Stomach smooth muscle (tissue), 2 donors: Measurements from ENCODE around the gene CPNE8.
"Not testable (repeated sequence)": the region's sequence is repeated elsewhere in the genome, so short reads cannot be mapped to it uniquely, and the experiment has no call there.

ENCODE experiments used
- H3K27ac ChIP-seq: one replicate; pipeline ENCODE4 v1.7.0; 2013; ENCODE audit warnings: mild to moderate bottlenecking, low read length, inconsistent platforms
- H3K27me3 ChIP-seq, 2 donors: one replicate each; pipeline ENCODE4 v1.7.0; 2013; ENCODE audit warnings: low read length in 2 of 2; ENCODE audit not compliant: insufficient read depth in 2 of 2, control insufficient read depth in 1 of 2
- H3K36me3 ChIP-seq, 2 donors: one replicate each; pipeline ENCODE4 v1.7.0; 2013; ENCODE audit warnings: low read length in 2 of 2; ENCODE audit not compliant: control insufficient read depth in 2 of 2, insufficient read depth in 2 of 2
- H3K4me1 ChIP-seq: one replicate; pipeline ENCODE4 v1.7.0; 2013; ENCODE audit warnings: low read length; ENCODE audit not compliant: control insufficient read depth, insufficient read depth
- H3K4me3 ChIP-seq, 2 donors: one replicate each; pipeline ENCODE4 v1.7.0; 2013; ENCODE audit warnings: low read length in 2 of 2
- H3K9ac ChIP-seq, 2 donors: one replicate each; pipeline ENCODE4 v1.7.0; 2013; ENCODE audit warnings: low read length in 2 of 2, mild to moderate bottlenecking in 1 of 2
- H3K9me3 ChIP-seq, 2 donors: one replicate each; pipeline ENCODE4 v1.7.0; 2013; ENCODE audit warnings: low read length in 2 of 2; ENCODE audit not compliant: control insufficient read depth in 2 of 2
- donor health status: healthy.
- donor health status: Pancreatic carcinoma.

The CPNE8 gene

GRCh38 chr12:38775457-38775856 lies 129.9 kb downstream of the CPNE8 start:
- Histone ChIP-seq H3K36me3 (peaks cover 0 to 3% of the 10 kb centered on the region in 2 donors), H3K9ac (no peak overlapping the region), H3K4me3 (no peak overlapping the region), H3K27ac (no peak overlapping the region), H3K27me3 (no peaks in the 10 kb centered on the region), H3K4me1 (no peaks in the 10 kb centered on the region), H3K9me3 (no peaks in the 10 kb centered on the region)

GRCh38 chr12:38772437-38772836 lies 133.0 kb downstream of the CPNE8 start:
- H3K27ac ChIP-seq, result no peak overlapping the region
- no peaks in the 10 kb centered on the region for H3K4me1 ChIP-seq
- H3K4me3 ChIP-seq, result no peak overlapping the region
- peaks cover 0 to 3% of the 10 kb centered on the region in 2 donors for H3K36me3 ChIP-seq
- H3K9me3 ChIP-seq, result no peaks in the 10 kb centered on the region
- H3K9ac ChIP-seq, result no peak overlapping the region
- no peaks in the 10 kb centered on the region for H3K27me3 ChIP-seq

- H3K36me3 ChIP-seq, result peaks cover 0 to 3% of the 10 kb centered on the region in 2 donors
- H3K27me3 ChIP-seq, result no peaks in the 10 kb centered on the region
- no peaks in the 10 kb centered on the region for H3K9me3 ChIP-seq
- H3K4me3 ChIP-seq, result peak overlapping the region in 1 of 2 donors; percentile 3
- no peaks in the 10 kb centered on the region for H3K4me1 ChIP-seq
- H3K27ac ChIP-seq, result no peak overlapping the region
- H3K9ac ChIP-seq, result no peak overlapping the region
These were observed 133.5 kb downstream of the CPNE8 start for GRCh38 chr12:38771871-38772270.

- Histone ChIP-seq H3K4me3 (no peak overlapping the region), H3K9me3 (no peaks in the 10 kb centered on the region), H3K9ac (no peak overlapping the region), H3K27ac (no peak overlapping the region), H3K4me1 (no peaks in the 10 kb centered on the region), H3K27me3 (no peaks in the 10 kb centered on the region), H3K36me3 (peaks cover 0 to 3% of the 10 kb centered on the region in 2 donors)
These were observed 143.6 kb downstream of the CPNE8 start for GRCh38 chr12:38761636-38762342.

GRCh38 chr12:38761111-38761510 lies 144.3 kb downstream of the CPNE8 start:
- Histone ChIP-seq H3K9ac (no peak overlapping the region), H3K36me3 (peaks cover 0 to 3% of the 10 kb centered on the region in 2 donors), H3K9me3 (no peaks in the 10 kb centered on the region), H3K4me1 (no peaks in the 10 kb centered on the region), H3K27me3 (no peaks in the 10 kb centered on the region), H3K4me3 (no peak overlapping the region), H3K27ac (no peak overlapping the region)

- H3K4me1 ChIP-seq, result no peaks in the 10 kb centered on the region
These were observed 145.8 kb downstream of the CPNE8 start for GRCh38 chr12:38759621-38760020.

GRCh38 chr12:38746744-38747143 lies 158.6 kb downstream of the CPNE8 start:
- Histone ChIP-seq H3K27ac (no peak overlapping the region), H3K4me1 (no peaks in the 10 kb centered on the region), H3K9me3 (no peaks in the 10 kb centered on the region), H3K4me3 (no peak overlapping the region), H3K27me3 (no peaks in the 10 kb centered on the region), H3K9ac (no peak overlapping the region), H3K36me3 (no peaks in the 10 kb centered on the region)

More at GRCh38 chr12:38759621-38760020, 145.8 kb downstream of the CPNE8 start:
- peaks cover 0 to 3% of the 10 kb centered on the region in 2 donors for H3K36me3 ChIP-seq
- H3K4me3 ChIP-seq, result no peak overlapping the region
- H3K27ac ChIP-seq, result no peak overlapping the region
- H3K9ac ChIP-seq, result no peak overlapping the region
- no peaks in the 10 kb centered on the region for H3K9me3 ChIP-seq
- H3K27me3 ChIP-seq, result no peaks in the 10 kb centered on the region

GRCh38 chr12:38745601-38746000 lies 159.8 kb downstream of the CPNE8 start:
- H3K36me3 ChIP-seq, result no peaks in the 10 kb centered on the region
- H3K9ac ChIP-seq, result no peak overlapping the region
- no peak overlapping the region for H3K27ac ChIP-seq
- no peaks in the 10 kb centered on the region for H3K9me3 ChIP-seq
- no peak overlapping the region for H3K4me3 ChIP-seq
- H3K27me3 ChIP-seq, result no peaks in the 10 kb centered on the region
- no peaks in the 10 kb centered on the region for H3K4me1 ChIP-seq

- no peak overlapping the region for H3K27ac ChIP-seq
- no peaks in the 10 kb centered on the region for H3K9me3 ChIP-seq
- H3K4me1 ChIP-seq, result no peaks in the 10 kb centered on the region
- no peaks in the 10 kb centered on the region for H3K36me3 ChIP-seq
- no peaks in the 10 kb centered on the region for H3K27me3 ChIP-seq
- no peak overlapping the region for H3K9ac ChIP-seq
- no peak overlapping the region for H3K4me3 ChIP-seq
These were observed 161.3 kb downstream of the CPNE8 start for GRCh38 chr12:38744041-38744440.

- H3K36me3 ChIP-seq, H3K27ac ChIP-seq, H3K9me3 ChIP-seq, H3K27me3 ChIP-seq, H3K4me1 ChIP-seq, H3K9ac ChIP-seq, H3K4me3 ChIP-seq: not testable (repeated sequence)
These were observed 162.9 kb downstream of the CPNE8 start for GRCh38 chr12:38742496-38742895.

GRCh38 chr12:38736821-38737220 lies 168.6 kb downstream of the CPNE8 start:
- Histone ChIP-seq H3K9me3 (no peaks in the 10 kb centered on the region), H3K27ac (no peak overlapping the region), H3K36me3 (no peaks in the 10 kb centered on the region), H3K4me3 (no peak overlapping the region), H3K27me3 (no peaks in the 10 kb centered on the region), H3K9ac (no peak overlapping the region), H3K4me1 (no peaks in the 10 kb centered on the region)
